IPS-20b (cell line): ENCODE results near the gene ARFIP1.
"Not testable (repeated sequence)": the region's sequence is repeated elsewhere in the genome, so short reads cannot be mapped to it uniquely, and the experiment has no call there.

Experiments used
- H3K27ac ChIP-seq: one replicate; pipeline ENCODE4 v1.5.1; 2013; ENCODE audit warnings: low read length
- H3K27me3 ChIP-seq: 2 replicates; pipeline ENCODE4 v1.6.1; 2013; ENCODE audit warnings: mild to moderate bottlenecking, low read length, inconsistent platforms; ENCODE audit not compliant: insufficient read depth
- H3K36me3 ChIP-seq: 2 replicates; pipeline ENCODE4 v1.6.1; 2013; ENCODE audit warnings: low read depth, mild to moderate bottlenecking, inconsistent platforms, low read length, moderate library complexity; ENCODE audit not compliant: insufficient read depth
- H3K4me1 ChIP-seq: 2 replicates; pipeline ENCODE4 v1.6.1; 2013; ENCODE audit warnings: mild to moderate bottlenecking, control low read depth, inconsistent platforms, low read length, moderate library complexity; ENCODE audit not compliant: insufficient read depth
- H3K4me3 ChIP-seq: 2 replicates; pipeline ENCODE4 v1.5.1; 2013; ENCODE audit warnings: mild to moderate bottlenecking, low read length, inconsistent platforms
- H3K9ac ChIP-seq: 2 replicates; pipeline ENCODE4 v1.6.1; 2013; ENCODE audit warnings: low read depth, mild to moderate bottlenecking, inconsistent platforms, low read length, moderate library complexity
- H3K9me3 ChIP-seq: 2 replicates; pipeline ENCODE4 v1.6.1; 2013; ENCODE audit warnings: mild to moderate bottlenecking, low read depth, low read length, inconsistent platforms; ENCODE audit not compliant: insufficient read depth

The ARFIP1 gene

GRCh38 chr4:152779513-152780266, at the start of gene ARFIP1, which contains the start of gene TIGD4:
Gene ARFIP1 (plus strand): TSS chr4:152779954. CDS start chr4:152829634, 49,680 bp downstream.
Gene TIGD4 (minus strand): TSS chr4:152779730. CDS start chr4:152771004, 8,726 bp downstream.
- Histone ChIP-seq H3K27me3 (peaks cover 8% of the 10 kb centered on the region; the same call in 1 of the 2 replicates), H3K4me1 (peaks cover 5% of the 10 kb centered on the region; the same call in 1 of the 2 replicates), H3K27ac (peak within 1 kb of the TSS; percentile 41), H3K9me3 (no peaks in the 10 kb centered on the region), H3K4me3 (peak within 1 kb of the TSS; percentile 90), H3K36me3 (peaks cover under 1% of the 10 kb centered on the region), H3K9ac (peak within 1 kb of the TSS; percentile 80)

GRCh38 chr4:152731997-152732396, 47.8 kb upstream of the ARFIP1 start:
- no peaks in the 10 kb centered on the region for H3K4me1 ChIP-seq
- H3K4me3 ChIP-seq, result no peak overlapping the region

GRCh38 chr4:152734015-152734698, 45.6 kb upstream of the ARFIP1 start:
- Histone ChIP-seq H3K27ac (no peak overlapping the region), H3K4me1 (no peaks in the 10 kb centered on the region), H3K27me3 (no peaks in the 10 kb centered on the region), H3K36me3 (no peaks in the 10 kb centered on the region), H3K9me3 (no peaks in the 10 kb centered on the region), H3K4me3 (no peak overlapping the region), H3K9ac (no peak overlapping the region)

More at GRCh38 chr4:152731997-152732396, 47.8 kb upstream of the ARFIP1 start:
- no peaks in the 10 kb centered on the region for H3K36me3 ChIP-seq
- H3K27me3 ChIP-seq, result no peaks in the 10 kb centered on the region
- no peak overlapping the region for H3K27ac ChIP-seq
- H3K9ac ChIP-seq, result no peak overlapping the region
- no peaks in the 10 kb centered on the region for H3K9me3 ChIP-seq

- no peaks in the 10 kb centered on the region for H3K4me1 ChIP-seq
- H3K36me3 ChIP-seq, result no peaks in the 10 kb centered on the region
- H3K9me3 ChIP-seq, result no peaks in the 10 kb centered on the region
- H3K9ac ChIP-seq, result no peak overlapping the region
- no peak overlapping the region for H3K4me3 ChIP-seq
- H3K27ac ChIP-seq, result no peak overlapping the region
- no peaks in the 10 kb centered on the region for H3K27me3 ChIP-seq
Observed at GRCh38 chr4:152734699-152735050, 45.1 kb upstream of the ARFIP1 start.

- H3K36me3 ChIP-seq, result no peaks in the 10 kb centered on the region
- H3K9me3 ChIP-seq, result no peaks in the 10 kb centered on the region
- no peak overlapping the region for H3K9ac ChIP-seq
- H3K27me3 ChIP-seq, result no peaks in the 10 kb centered on the region
- H3K4me1 ChIP-seq, result no peaks in the 10 kb centered on the region
- no peak overlapping the region for H3K4me3 ChIP-seq
- H3K27ac ChIP-seq, result no peak overlapping the region
Observed at GRCh38 chr4:152735396-152735859, 44.3 kb upstream of the ARFIP1 start.

GRCh38 chr4:152735906-152736305, 43.8 kb upstream of the ARFIP1 start:
- no peaks in the 10 kb centered on the region for H3K27me3 ChIP-seq
- no peak overlapping the region for H3K9ac ChIP-seq
- no peaks in the 10 kb centered on the region for H3K9me3 ChIP-seq
- no peak overlapping the region for H3K27ac ChIP-seq
- no peak overlapping the region for H3K4me3 ChIP-seq
- H3K4me1 ChIP-seq, result no peaks in the 10 kb centered on the region
- no peaks in the 10 kb centered on the region for H3K36me3 ChIP-seq

GRCh38 chr4:152738827-152739226, 40.9 kb upstream of the ARFIP1 start:
- H3K27ac ChIP-seq, result no peak overlapping the region
- no peaks in the 10 kb centered on the region for H3K36me3 ChIP-seq
- H3K9me3 ChIP-seq, result no peaks in the 10 kb centered on the region
- H3K27me3 ChIP-seq, result no peaks in the 10 kb centered on the region
- H3K4me3 ChIP-seq, result no peak overlapping the region
- no peak overlapping the region for H3K9ac ChIP-seq
- no peaks in the 10 kb centered on the region for H3K4me1 ChIP-seq

- no peak overlapping the region for H3K27ac ChIP-seq
- H3K4me3 ChIP-seq, result no peak overlapping the region
- H3K9ac ChIP-seq, result no peak overlapping the region
- no peaks in the 10 kb centered on the region for H3K4me1 ChIP-seq
- H3K36me3 ChIP-seq, result no peaks in the 10 kb centered on the region
- H3K9me3 ChIP-seq, result peaks cover 8% of the 10 kb centered on the region
- H3K27me3 ChIP-seq, result no peaks in the 10 kb centered on the region
Observed at GRCh38 chr4:152747444-152747843, 32.3 kb upstream of the ARFIP1 start.

- H3K4me1 ChIP-seq, result no peaks in the 10 kb centered on the region
- no peaks in the 10 kb centered on the region for H3K36me3 ChIP-seq
- H3K9me3 ChIP-seq, result peaks cover 9% of the 10 kb centered on the region
- no peak overlapping the region for H3K4me3 ChIP-seq
- no peak overlapping the region for H3K9ac ChIP-seq
- no peaks in the 10 kb centered on the region for H3K27me3 ChIP-seq
- H3K27ac ChIP-seq, result no peak overlapping the region
Observed at GRCh38 chr4:152748619-152749018, 31.1 kb upstream of the ARFIP1 start.

GRCh38 chr4:152763796-152764195, 16.0 kb upstream of the ARFIP1 start:
- no peak overlapping the region for H3K9ac ChIP-seq
- no peaks in the 10 kb centered on the region for H3K4me1 ChIP-seq
- no peaks in the 10 kb centered on the region for H3K27me3 ChIP-seq
- H3K4me3 ChIP-seq, result no peak overlapping the region
- H3K27ac ChIP-seq, result no peak overlapping the region
- H3K9me3 ChIP-seq, result no peaks in the 10 kb centered on the region
- no peaks in the 10 kb centered on the region for H3K36me3 ChIP-seq

GRCh38 chr4:152765069-152765737, 14.6 kb upstream of the ARFIP1 start:
- H3K27me3 ChIP-seq, H3K27ac ChIP-seq, H3K4me1 ChIP-seq, H3K4me3 ChIP-seq, H3K9ac ChIP-seq, H3K9me3 ChIP-seq, H3K36me3 ChIP-seq: not testable (repeated sequence)
